T-helper 1 cell treated with Interleukin-12 subunit alpha and Interleukin-12 subunit beta and Interleukin-4 antibody, amounts not matched to agents 30 ng/mL and 1 ng/mL, for 36 hours (primary cell): Measurements from ENCODE around the gene LTBP2. TPM values are rescaled to one million over a fixed set of nuclear protein-coding genes. Genes with fewer than 3 reads are reported as not detected.

Source experiments
- intact Hi-C: fragments of 100-400 bp; cut with micrococcal nuclease; formaldehyde crosslinking; loops from one replicate; pipeline ENCODE4 v1.15.1; 2024
- total RNA-seq: library from RNA; stranded (reverse); gene quantifications from 2 replicates; pipeline ENCODE4 v1.2.3, GENCODE V29; 2022

The LTBP2 gene
- total RNA-seq, result 0.07 and 0.83 TPM in 2 replicates

DNA sequence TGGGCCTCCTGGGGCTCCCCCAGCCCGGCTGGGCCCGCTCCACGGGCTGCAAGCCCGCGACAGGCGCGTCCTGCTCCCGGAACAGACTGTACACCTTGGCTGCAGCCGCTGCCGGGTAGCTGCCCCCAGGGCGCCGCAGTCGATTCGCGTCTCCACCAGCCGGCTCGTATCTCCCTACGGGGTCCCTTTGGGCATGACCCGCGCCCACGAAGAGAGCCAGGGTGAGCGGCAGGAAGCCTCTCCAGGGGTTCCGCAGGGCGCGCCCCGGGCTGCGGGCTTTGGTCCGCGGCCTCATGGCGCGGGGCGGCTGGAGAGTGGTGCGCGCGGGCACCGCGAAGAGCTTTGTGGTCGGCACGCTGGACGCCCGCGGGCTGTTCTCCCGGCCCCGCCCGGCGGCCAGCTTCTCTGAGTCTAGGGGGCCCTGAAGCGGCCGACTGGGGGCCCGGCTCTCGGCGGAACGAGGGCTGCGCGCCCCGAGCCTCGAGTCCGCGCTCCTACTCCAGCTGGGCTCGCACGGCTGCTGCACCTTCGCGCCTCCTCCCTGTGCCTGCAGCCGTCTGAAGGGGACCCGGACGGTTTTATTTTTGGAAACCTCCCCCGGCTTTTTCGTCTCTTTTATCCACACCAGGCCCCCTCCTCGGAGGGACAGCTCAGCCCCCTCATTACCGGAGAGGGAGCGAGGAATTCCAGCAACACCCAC is at the start of gene LTBP2:
LTBP2 (minus strand) TSS at position 588 of the 700 bp plus-strand sequence; CDS start at position 295, 293 bp downstream.
- intact Hi-C loops, result loop anchor here (1.0 to 5.0 kb wide), 3 partner anchors 56 to 249 kb away; partner anchors contain the start of gene YLPM1

GRCh38 chr14:74660863-74661262 is 48.8 kb upstream of the LTBP2 start:
- intact Hi-C loops, result no loop called here

DNA sequence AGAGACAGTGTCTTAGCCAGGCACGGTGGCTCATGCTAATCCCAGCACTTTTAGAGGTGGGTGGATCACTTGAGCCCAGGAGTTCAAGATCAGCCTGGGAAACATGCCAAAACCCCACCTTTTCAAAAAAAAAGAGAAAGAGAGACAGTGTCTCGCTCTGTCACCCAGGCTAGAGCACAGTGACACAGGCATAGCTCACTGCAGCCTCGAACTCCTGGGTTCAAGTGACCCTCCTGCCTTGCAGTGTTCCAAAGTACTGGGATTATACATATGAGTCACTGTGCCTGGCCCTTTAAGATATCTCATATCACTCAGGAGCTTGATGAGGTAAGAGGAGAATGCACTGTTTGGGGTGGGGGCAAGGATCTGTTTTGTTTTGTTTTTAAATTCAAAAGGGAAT is 48.1 kb upstream of the LTBP2 start:
- intact Hi-C loops, result no loop called here

DNA sequence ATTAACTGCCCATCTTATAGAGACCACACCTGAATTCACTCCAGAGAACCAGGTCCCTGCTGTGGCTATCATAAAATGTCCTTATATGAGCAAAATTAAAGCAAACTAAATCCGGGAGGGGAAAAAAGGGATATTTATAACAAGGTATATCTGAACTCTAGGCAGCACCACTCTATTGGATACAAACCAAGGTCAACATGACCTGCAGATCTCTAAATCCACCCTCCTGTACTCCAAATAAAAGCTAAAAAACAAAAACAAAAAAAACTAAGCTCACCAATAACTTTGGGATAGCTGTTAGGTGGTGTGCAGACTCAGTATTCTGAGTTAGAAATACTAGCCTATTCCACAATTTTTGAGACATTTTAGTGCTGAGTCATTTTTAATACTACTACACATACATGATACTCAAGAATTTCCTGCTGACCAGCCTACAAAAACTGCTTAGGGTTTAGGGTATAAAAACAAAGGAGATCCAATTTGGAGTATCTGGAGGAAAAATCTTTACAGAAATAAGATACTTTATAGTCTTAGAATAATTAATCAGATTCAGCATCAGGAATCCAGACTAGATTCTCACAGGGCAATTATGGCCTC is 46.6 kb upstream of the LTBP2 start:
- intact Hi-C loops, result no loop called here

GRCh38 chr14:74656964-74657363 is 44.9 kb upstream of the LTBP2 start:
- intact Hi-C loops, result no loop called here

GRCh38 chr14:74655599-74656395 is 43.8 kb upstream of the LTBP2 start:
- intact Hi-C loops, result no loop called here

DNA sequence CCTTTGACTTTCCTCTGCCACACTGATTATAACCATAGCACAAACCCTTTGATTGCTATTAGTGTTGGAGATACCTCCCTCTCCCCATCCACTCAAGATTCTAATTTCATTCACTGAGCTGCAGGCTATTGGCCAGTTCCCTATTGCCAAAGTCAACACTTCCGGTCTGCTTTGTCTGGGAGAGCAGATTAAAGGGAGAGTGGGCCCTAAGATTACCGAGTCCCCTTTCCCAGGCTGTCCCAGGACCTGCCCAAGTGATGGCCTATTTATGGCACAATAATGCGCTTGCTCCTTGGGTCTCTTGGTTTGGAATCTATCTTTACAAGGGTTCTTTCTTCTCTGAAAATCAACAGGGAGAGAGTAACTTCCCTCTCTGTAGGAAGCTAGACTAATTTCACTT is 42.9 kb upstream of the LTBP2 start:
- intact Hi-C loops, result no loop called here

DNA sequence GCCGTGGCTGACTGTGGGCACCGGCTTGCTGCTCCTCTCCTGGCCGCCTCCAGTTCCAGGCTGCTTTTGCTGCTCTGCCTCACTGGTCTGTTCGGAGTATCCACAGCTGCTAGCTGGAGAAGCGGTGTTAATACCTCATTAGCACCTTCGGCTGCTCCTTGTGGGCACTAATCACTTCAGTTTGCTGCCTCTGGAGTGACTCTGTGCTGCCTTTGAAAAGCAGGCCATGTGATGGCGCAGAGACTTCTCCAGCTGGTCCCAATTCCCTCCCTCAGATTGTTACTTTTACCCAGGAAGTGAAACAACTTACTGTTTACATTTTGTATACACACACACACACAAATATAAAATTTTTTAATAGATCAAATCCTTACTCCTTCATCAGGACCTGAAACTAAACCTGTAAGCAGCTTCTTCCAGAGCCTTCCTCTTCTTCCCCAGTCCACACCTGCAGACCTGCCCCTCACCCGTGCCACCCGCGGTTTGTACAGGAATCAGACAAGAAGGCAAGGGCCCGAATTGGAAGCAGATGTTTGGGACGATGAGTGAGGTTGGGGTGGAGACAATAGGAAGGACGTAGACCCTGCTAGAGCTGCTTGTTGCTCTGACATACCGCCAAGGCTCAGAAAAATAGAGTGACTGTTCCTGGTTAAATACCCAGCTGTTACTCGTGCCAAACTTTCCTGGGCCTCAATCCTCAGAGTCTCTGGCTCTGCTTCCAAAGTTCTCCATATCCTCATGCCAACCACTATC is 41.5 kb upstream of the LTBP2 start:
- intact Hi-C loops, result no loop called here

- intact Hi-C loops, result no loop called here
Observed at GRCh38 chr14:74652541-74652940, 40.5 kb upstream of the LTBP2 start.

- intact Hi-C loops, result no loop called here
Observed at GRCh38 chr14:74650927-74651686, 39.1 kb upstream of the LTBP2 start.

- intact Hi-C loops, result no loop called here
Observed at GRCh38 chr14:74649673-74650072, 37.6 kb upstream of the LTBP2 start.

DNA sequence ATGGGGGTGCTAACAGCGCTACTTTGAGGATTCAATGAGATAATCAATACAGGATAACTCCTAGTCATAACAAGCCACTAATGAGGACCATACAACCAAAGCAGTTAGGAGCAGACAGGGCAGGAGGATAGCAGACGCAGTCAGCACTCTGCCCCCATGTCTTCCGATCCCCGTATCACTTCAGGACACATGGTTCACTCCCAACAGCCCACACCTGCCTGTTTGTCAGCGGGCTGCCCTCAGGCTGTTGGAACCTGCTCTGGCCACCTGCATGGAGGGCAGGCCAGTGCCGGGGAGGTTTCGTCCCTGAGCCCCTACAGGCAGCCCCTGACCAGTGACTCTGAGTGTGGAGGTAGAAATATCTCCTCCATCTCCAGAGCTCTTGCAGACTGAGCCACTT is 37.1 kb upstream of the LTBP2 start:
- intact Hi-C loops, result no loop called here

GRCh38 chr14:74648601-74649000 is 36.6 kb upstream of the LTBP2 start:
- intact Hi-C loops, result no loop called here

- intact Hi-C loops, result no loop called here
Observed at GRCh38 chr14:74647678-74648461, 35.8 kb upstream of the LTBP2 start.

DNA sequence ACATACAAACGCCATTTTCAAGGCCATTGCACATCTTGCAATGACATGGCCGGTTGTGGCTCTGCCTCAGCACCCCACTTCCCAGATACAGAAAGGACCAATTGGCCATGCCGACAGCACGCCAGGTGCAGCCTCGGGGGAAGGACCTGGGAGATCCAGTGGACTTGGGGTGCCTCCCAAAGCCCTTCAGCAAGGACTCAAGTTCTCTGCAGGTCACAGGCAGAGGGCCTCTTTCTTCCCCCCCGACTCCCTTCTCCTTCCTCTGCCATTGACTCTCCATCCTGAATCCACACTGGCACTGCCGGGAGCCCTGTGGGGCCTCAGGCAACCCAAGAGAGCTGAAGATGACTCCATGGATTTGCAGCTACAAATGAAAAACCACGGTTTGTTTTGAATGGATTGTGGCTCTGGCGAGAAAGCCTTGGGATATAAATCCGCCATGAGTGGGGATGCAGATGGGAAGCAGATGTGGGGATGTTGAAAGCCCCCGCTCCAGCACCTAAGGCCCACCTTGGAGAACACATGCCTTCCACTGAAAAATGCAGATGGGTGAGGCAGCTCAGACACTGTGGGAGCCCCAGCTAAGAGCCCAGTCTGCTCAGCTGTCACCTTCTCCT is 35.1 kb upstream of the LTBP2 start:
- intact Hi-C loops, result no loop called here

GRCh38 chr14:74645756-74646470 is 33.9 kb upstream of the LTBP2 start:
- intact Hi-C loops, result no loop called here

GRCh38 chr14:74645244-74645643 is 33.2 kb upstream of the LTBP2 start:
- intact Hi-C loops, result no loop called here

DNA sequence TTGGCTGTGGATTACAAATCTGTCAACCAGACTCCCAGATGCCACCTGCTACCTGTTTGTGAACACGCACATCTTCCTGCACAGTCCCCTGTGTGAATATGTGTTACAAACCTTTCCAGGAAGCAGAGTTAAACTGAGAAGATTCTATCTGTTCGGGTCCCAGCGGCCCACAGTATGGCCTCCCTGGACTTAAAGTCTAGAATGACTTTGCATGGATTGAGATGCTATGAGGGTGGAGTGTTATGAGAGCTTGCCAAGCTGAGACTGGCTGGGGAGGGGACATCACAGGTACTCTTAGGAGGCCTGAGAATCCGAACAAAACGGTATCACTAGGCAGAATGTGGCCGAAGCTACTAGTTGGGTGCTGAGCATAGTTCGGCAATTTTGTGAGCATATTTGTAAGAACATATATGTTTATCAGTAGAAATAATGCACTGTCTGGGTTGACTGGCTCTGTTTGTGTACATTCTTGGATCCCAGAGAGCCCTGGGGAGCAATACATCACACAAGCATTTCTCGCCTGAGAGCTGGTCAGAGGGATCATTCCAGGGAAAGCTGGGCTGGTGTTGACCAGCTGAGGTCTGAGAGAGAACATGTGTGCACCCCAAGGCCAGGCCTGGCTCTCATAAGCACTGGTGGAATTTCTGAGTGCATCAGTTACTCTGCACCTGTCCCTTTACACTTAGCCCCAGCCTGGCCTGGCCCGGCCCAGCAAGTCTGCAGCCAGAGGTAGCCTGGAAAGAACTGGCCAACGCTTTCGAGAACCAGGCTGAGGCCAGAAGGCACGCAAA is 29.8 kb upstream of the LTBP2 start:
- intact Hi-C loops, result no loop called here
